GM04503 (cell line): ENCODE results near the gene RGMA.

ENCODE experiments used
- DNase-seq: peaks from one replicate; pipeline ENCODE4 v3.0.0-alpha.2; 2012; ENCODE audit warnings: low read depth

Gene RGMA

GRCh38 chr15:93017526-93017925 lies 71.5 kb downstream of the RGMA start:
- no peak for DNase-seq

GRCh38 chr15:93012786-93013185 lies 76.2 kb downstream of the RGMA start:
- no peak for DNase-seq

DNA sequence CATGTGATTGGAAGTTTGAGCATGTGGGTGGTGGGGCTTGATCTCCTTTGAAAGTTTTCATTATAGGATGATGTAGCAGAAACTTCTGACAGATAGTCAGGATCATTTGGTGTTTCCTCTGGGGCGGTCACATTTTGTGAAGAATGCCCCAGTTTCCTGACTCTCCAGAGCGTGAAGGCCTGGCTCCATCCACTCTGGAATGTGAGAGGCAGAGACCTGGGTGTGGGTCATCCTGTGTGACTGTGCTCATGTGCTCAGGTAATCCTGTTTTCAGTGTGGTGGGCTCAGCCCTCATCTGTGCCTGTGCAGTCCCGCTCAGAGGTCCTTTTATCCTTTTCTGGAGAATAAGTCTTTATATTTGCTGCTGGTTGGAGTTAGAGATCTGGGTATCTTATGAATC lies 81.0 kb downstream of the RGMA start:
- DNase-seq = no peak

DNA sequence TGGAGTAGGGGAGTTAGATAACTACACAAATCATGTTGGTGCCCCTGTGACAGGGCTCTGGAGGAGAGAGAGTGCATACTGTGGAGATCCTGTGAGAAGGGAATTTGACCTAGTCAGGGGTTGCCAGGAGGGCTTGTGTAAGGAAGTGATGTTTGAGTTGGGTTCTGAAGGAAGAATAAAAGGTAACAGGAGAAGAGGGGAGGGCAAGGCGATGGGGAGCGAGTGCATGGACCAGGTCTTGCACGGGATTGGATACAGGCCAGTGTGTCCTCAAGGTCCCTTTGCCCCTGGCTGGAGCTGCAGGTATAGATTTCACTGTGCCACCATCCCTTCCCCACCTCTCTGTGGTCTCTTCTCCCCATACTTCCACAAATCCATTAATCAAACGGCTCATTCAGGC lies 83.9 kb downstream of the RGMA start:
- no peak for DNase-seq

DNA sequence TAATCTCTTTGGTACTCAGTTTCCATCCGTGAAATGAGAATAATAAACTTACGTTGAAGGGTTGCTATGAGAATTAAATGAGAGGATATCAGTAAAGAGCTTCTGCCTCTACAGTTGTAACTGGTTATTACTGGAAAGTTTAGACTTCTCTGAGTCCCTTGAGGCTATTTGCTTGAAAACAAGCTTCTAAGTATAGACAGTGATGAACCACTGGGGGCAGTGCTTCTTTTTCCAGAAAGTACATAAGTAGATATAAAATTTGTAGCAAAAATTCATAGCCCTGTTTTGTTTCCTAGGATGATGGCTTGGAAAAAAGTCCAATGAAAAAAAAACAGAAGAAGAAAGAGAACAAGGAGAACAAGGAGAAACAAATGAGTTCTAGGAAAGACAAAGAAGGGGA lies 87.1 kb downstream of the RGMA start:
- no peak for DNase-seq

GRCh38 chr15:93001156-93001555 lies 87.9 kb downstream of the RGMA start:
- no peak for DNase-seq

DNA sequence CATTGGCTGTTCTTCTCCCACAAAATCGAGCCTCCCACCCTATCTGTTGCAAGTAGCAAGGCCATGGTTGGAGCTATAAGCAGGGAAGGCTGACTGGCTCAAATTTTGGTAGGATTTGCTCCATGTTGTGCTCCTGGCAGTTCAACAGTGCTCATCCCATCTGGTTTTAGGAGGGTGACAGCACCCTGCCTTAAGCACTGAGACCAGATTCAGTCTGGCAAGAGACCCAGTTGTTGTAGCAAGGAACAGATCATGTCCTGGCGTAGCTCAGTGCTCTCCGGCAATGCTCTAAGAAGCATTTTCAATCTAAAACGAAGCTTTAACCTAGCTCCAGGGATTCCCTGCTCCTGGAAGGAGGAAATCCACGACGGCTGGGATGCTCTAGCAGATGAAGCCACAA lies 91.2 kb downstream of the RGMA start:
- no peak for DNase-seq

- DNase-seq = no peak
Observed at GRCh38 chr15:92992720-92993119, 96.3 kb downstream of the RGMA start.

DNA sequence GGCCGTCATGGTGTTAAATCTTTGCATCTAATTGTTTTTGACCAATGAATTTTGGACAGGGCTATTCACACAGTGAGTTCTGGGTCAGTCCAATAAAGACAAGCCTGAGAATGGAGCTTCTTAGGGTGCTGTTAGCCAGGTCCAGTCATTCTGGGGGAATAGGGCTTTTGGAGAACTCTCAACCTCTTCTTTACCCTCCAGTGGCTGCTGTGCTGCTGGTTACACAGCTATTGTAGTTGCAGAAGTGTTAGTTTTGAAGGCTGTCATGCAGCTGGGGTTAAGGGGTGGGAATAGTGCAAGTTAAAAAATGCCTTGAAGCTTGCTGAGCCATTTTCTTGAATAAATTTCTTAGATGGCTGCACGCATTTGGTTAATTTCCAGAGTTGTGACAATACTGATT lies 99.0 kb downstream of the RGMA start:
- no peak for DNase-seq

- DNase-seq = no peak
Observed at GRCh38 chr15:92989470-92989869, 99.5 kb downstream of the RGMA start.
